Midbrain (tissue), 1 donor: Measurements from ENCODE around the gene WAC.
A peak's percentile ranks its signal among the peaks of the same experiment; 100 is the strongest.
"Not testable (repeated sequence)": the region's sequence is repeated elsewhere in the genome, so short reads cannot be mapped to it uniquely, and the experiment has no call there.

Experiments
- DNase-seq: peaks from one replicate; lab custom pipeline; 2025; lab: John Stamatoyannopoulos, UW

Gene WAC

DNA sequence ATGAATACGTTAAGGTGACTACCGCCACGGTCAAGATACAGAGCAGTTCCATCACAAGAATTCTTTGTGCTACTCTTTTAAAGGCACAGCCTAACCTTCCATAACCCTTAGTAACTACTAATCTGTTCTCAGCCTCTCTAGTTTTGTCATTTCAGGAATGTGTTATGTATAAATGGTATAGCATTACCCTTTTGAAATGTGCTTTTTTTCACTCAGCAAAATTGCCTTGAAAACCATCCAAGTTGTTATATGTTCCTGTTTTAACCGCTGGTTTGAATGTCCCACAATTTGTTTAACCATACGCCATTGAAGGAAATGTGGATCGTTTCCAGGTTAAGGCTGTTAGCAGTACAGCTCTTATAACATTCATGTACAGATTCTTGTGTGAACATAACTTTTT is 32.0 kb downstream of the WAC start:
- DNase-seq = no peak

GRCh38 chr10:28566458-28567015 is 33.6 kb downstream of the WAC start:
- no peak for DNase-seq

DNA sequence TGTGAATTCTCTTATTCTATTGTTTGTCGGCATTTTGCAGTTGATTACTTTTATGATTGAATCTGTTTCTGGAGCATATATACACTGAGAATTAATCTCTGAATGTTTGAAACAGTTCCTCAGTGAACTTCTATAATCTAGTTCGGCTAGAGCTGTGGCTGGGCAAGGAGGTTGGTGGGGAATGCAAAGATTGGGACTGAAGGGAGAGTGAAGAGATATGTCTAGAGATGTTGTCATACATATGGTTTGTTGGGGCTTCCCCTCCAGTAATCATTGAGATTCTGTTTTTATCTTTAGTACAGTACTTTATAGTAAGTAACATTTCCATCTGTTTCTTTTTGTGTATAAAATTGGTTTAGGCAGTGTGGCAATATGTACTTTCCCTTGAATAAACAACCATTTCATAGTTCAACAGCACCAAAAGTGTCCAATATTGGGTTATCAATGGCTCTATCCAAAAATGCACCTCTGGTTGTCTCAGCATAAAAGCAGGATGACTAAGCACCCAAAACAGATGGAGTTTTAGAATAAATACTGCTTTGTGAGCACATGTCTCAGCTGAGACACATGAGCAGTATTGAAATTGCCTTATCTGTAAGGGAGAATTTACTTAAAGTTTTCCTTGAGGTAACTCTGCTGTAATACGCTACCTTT is 36.7 kb downstream of the WAC start:
- DNase-seq = peak; percentile 18

DNA sequence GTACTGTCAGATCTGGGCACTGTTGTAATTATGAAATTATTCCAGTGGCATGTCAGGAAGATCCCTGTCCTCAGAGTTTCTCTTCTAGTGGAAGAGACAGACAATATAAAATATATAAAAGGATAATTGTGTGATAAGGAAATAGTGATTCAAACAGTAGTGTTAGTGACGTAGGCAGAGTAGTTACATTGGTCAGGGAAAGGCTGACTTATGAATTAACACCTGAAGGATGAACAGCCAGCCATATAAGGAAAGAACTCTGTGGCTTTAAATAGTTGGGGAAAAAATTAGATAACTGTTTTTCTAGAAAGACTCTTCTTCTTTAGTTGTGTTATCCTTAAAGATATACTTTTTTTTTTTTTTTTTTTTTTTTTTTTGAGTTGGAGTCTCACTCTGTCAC is 37.7 kb downstream of the WAC start:
- DNase-seq = no peak

DNA sequence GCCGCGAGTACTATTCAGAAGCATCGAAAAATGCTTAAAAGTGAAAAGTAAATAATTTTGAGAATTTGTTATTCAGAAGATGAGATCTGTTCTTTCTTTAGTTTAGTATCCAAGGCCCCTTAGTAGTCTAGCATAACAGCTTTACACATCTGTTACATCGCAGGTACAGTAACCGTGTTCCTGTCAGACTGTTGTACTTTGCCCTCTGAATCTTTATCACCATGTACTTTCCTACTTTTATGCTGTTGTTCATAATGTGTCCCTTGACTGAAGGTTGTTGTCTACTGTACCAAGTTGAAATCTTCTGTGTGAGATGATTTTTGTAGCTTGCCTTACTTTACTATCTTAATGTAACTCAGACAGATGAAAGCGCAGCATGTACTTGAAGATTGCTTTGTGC is 38.3 kb downstream of the WAC start:
- DNase-seq = no peak

- DNase-seq = not testable (repeated sequence)
Observed at GRCh38 chr10:28574214-28574613, 41.3 kb downstream of the WAC start.

DNA sequence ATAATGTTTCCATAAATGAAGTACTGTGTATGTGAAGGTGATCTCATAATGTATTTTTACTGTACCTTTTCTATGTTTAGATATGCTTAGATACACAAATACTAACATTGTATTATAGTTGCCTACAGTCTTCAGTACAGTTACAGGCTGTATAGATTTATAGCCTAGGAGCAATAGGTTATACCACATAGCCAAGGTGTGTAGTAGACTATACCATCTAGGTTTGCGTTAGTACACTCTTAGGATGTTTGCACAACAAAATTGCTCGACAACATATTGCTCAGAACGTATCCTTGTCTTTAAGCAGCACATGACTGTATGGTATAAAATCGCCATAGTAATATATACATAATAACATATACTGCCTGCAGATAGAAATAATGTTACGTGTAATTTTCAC is 42.9 kb downstream of the WAC start:
- no peak for DNase-seq

DNA sequence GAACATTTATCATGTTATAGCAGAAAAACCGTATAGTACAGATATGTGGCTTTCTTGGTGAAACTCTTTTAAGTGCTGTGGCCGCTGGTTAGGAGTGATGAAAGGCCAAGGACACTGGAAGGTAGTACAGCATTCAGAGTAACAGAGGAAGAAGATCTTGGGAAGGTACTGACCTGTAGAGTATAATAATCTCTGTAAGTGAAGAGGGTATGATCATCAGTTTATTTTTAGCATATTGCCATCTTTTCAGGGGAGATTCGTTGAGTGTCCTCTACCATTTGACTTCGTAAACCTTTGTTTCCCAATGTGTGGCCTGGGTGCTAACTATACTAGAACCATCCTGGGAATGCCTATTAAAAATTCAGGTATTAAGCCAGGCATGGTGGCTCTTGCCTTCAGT is 44.6 kb downstream of the WAC start:
- DNase-seq = no peak

- no peak for DNase-seq
Observed at GRCh38 chr10:28578454-28578853, 45.5 kb downstream of the WAC start.

GRCh38 chr10:28580825-28581224 is 47.9 kb downstream of the WAC start:
- no peak for DNase-seq

DNA sequence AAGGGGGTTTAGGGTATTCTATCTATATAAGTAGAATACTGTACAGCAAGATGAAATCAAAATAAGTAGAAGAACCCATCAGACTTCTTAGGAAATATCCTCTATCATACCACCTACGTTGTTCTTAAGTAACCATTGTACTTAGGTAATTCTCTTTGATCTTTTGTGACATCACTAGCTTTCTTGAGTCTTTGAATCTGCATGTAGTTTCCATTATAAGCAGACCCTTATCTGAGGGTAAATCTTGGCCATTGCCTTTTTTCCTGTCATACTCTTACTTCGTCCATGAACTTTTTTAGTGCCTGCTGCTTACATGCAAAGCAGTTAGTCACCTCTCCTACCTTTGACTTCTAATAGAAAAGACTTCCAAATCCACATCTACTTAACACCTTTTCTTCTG is 49.0 kb downstream of the WAC start:
- no peak for DNase-seq

DNA sequence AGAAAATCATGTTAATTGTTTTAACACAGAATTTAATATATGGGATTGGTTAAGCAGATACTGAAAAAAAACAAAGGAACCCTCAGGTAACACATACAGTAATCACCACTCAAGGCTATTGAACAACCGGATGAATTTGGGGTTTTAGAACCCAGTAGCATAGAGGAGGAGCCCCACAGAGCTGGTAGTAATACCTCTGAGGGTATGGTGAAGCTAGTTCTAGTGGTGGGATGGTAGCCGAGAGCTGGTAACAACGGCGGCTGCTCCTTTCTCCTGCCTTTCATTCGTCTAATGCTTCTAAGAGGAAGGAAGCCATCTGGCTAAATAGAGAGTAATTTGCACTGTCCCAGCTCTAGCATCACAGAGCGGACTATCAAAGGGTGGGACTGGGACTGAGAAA is 52.2 kb downstream of the WAC start:
- no peak for DNase-seq

DNA sequence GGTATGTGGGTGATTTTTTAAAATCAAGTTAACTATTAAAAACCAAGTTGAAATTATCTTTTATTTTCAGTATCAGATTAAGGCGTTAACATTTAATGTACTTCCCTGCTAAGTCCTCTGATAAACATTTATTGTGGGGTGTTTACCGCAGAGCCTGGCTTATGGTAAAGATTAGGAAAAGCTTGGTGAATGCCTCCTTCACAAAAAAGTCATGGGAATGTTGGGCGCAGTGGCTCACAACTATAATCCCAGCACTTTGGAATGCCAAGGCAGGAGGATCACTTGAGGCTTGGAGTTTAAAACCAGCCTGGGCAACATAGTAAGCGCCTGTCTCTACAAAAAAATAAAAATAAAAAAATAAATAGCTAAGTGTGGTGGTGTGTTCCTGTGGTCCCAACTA is 53.3 kb downstream of the WAC start:
- DNase-seq = no peak

- no peak for DNase-seq
Observed at GRCh38 chr10:28587270-28587969, 54.5 kb downstream of the WAC start.

GRCh38 chr10:28587970-28588290 is 55.0 kb downstream of the WAC start:
- DNase-seq = peak; percentile 48

- no peak for DNase-seq
Observed at GRCh38 chr10:28592953-28593352, 60.0 kb downstream of the WAC start.

DNA sequence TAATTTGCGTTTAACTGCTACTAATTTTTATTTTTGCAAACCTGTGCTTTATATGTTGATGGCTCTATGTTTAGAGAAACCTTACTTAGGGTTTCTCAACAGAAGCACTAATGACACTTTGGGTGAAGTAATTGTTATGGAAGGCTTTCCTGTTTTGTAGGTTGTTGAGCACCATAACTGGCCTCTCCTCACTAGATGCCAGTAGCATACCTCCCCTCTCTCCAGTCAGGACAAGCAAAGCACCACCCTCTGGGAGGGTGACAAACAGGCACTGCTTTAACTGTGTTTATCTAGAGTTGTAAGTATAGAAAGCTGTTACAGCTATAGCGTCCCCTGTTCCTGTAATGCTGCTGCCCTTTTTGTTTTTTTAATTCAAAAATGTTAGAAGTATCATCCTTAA is 60.9 kb downstream of the WAC start:
- no peak for DNase-seq

DNA sequence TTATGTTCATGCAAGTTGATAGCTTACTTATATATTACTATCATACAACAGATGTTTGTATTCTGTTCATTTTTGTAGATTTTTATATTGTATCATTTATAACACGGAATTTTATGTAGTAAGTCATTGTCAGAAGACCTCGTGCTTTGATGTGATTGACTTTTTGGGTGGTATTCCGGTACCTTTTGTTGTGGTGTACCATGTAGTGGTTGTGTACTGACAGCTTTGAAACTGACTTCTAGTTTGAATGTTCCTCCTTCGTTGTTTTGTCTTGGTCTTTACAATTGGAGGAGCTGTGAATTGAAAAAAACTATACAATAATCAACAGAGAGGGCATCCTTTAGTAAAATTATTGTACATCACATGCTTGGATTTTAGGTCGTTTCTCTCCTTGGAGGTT is 61.5 kb downstream of the WAC start:
- no peak for DNase-seq

GRCh38 chr10:28595613-28596012 is 62.7 kb downstream of the WAC start:
- DNase-seq = no peak

DNA sequence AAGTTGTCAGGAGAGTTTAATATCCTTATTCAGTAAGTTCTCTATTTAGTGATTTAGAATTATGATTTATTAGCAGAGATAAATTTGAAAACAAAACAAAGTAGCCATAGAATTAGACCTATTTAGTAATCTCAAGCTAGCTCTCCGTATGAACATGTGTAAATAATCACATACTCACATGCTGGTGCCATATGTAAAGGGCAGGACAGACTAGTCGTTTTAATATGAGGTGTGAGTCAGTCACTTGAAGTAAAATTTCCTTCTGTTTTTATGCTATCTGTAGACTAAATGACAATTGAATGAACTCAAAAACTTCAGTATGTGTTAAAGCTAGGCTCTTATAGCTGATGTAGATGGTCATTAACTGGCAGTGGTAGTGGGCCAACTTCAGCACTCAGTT is 67.1 kb downstream of the WAC start:
- DNase-seq = no peak

- DNase-seq = no peak
Observed at GRCh38 chr10:28601012-28601411, 68.1 kb downstream of the WAC start.

DNA sequence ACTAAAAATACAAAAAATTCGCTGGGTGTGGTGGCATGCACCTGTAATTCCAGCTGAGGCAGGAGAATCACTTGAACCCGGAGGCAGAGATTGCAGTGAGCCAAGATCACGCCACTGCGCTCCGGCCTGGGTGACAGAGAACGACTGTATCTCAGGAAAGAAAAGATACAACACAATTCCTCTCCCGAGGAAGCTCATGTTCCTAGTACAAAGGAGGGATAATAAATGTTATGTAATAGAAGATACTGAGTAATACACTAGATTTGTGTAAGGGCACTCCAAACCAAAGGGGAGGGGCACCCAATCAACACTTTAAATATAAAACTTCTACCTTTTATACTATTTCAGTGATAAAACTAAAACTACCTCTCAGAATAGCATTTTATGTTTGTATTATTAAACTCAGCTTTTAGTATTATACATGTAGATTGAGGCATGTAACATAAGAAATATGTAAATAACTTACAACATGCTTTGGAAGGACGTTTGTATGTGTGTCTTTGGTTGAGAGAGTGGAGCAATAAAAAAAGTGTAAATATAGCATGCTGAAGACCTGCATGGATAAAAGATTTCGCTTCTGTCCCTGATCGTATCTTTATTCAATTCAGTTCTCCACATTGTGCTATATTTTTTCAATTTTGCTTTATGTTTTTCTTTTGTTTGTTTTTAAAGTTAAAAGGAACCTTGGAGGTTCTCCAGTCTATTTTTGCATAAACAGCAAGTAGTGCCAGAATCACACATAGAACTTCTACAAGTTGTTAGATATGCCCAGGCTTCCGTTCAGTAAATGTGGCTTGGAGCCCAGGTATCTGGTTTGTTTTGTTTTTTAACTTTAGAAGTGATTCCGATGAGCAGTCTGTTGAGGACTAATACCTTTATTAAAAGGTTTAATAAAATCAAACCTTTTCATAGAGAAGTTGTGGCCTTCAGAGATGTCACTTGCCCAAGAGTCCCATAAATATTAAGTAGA is 71.9 kb downstream of the WAC start:
- DNase-seq = no peak

- no peak for DNase-seq
Observed at GRCh38 chr10:28606568-28606967, 73.7 kb downstream of the WAC start.
